ENCODE data around the gene CRYBG2. TPM values are rescaled to one million over a fixed set of nuclear protein-coding genes. Genes with fewer than 3 reads are reported as not detected.
A peak's percentile ranks its signal among the peaks of the same experiment; 100 is the strongest.
"Not testable (repeated sequence)": the region's sequence is repeated elsewhere in the genome, so short reads cannot be mapped to it uniquely, and the experiment has no call there.

CRYBG2 gene
- polyA plus RNA-seq, 12 donors: 0.28 to 10.2 (median 2.3) TPM; not detected in 8

GRCh38 chr1:26321315-26322041, 32.5 kb downstream of the CRYBG2 start:
- peak; percentile 90 for DNase-seq

- DNase-seq: no peak
Observed at GRCh38 chr1:26320896-26321295, 33.0 kb downstream of the CRYBG2 start.

GRCh38 chr1:26318338-26319064, 35.4 kb downstream of the CRYBG2 start:
- DNase-seq: no peak

- no peak for DNase-seq
Observed at GRCh38 chr1:26317612-26318337, 36.2 kb downstream of the CRYBG2 start, which contains the start of gene CD52. CD52 (plus strand) TSS chr1:26317958; CDS start chr1:26318018, 60 bp downstream.

- no peak for DNase-seq
Observed at GRCh38 chr1:26317146-26317545, 36.8 kb downstream of the CRYBG2 start.

GRCh38 chr1:26315874-26316850, 37.8 kb downstream of the CRYBG2 start:
- DNase-seq: no peak

GRCh38 chr1:26314501-26314900, 39.4 kb downstream of the CRYBG2 start:
- DNase-seq: no peak

- DNase-seq: not testable (repeated sequence)
Observed at GRCh38 chr1:26307966-26308899, 45.7 kb downstream of the CRYBG2 start.

- DNase-seq: no peak
Observed at GRCh38 chr1:26307363-26307781, 46.6 kb downstream of the CRYBG2 start.

- DNase-seq: peak; percentile 82
Observed at GRCh38 chr1:26306290-26307229, 47.4 kb downstream of the CRYBG2 start, which contains the start of gene UBXN11. UBXN11 (minus strand) TSS chr1:26306636; CDS start chr1:26302883, 3,753 bp downstream.

- no peak for DNase-seq
Observed at GRCh38 chr1:26305667-26306289, 48.2 kb downstream of the CRYBG2 start.

- DNase-seq: no peak
Observed at GRCh38 chr1:26302733-26303405, 51.1 kb downstream of the CRYBG2 start.

- DNase-seq: no peak
Observed at GRCh38 chr1:26300578-26301275, 53.2 kb downstream of the CRYBG2 start.

- DNase-seq: no peak
Observed at GRCh38 chr1:26297791-26298124, 56.2 kb downstream of the CRYBG2 start.

- no peak for DNase-seq
Observed at GRCh38 chr1:26297057-26297790, 56.7 kb downstream of the CRYBG2 start.

- no peak for DNase-seq
Observed at GRCh38 chr1:26296340-26297056, 57.4 kb downstream of the CRYBG2 start.
